Cardiac muscle cell (in vitro differentiated cells and primary cell): ENCODE results near the gene RUNDC1. TPM values are rescaled to one million over a fixed set of nuclear protein-coding genes. Genes with fewer than 3 reads are reported as not detected.
A peak's percentile ranks its signal among the peaks of the same experiment; 100 is the strongest.
"Not testable (repeated sequence)": the region's sequence is repeated elsewhere in the genome, so short reads cannot be mapped to it uniquely, and the experiment has no call there.

Experiments
- DNase-seq, 2 donors: peaks; one replicate each; pipeline versions ENCODE4 v3.0.0 to v3.0.0-alpha.2; 2010 to 2017; ENCODE audit warnings: low read depth in 1 of 2, low spot score in 1 of 2
- H3K27ac ChIP-seq: fragments of 200-600 bp; sonication (generic); 2 replicates; pipeline ENCODE4 v1.5.1; 2016
- H3K27me3 ChIP-seq: fragments of 200-600 bp; sonication (generic); 2 replicates; pipeline ENCODE4 v1.6.0; 2016; ENCODE audit warnings: control low read depth
- H3K36me3 ChIP-seq: fragments of 200-600 bp; sonication (generic); 2 replicates; pipeline ENCODE4 v1.5.1; 2016; ENCODE audit warnings: control low read depth
- H3K4me1 ChIP-seq: fragments of 200-600 bp; sonication (generic); 2 replicates; pipeline ENCODE4 v1.8.1; 2017; ENCODE audit warnings: low read depth, mild to moderate bottlenecking, mixed run types
- H3K4me3 ChIP-seq: fragments of 200-600 bp; sonication (generic); 2 replicates; pipeline ENCODE4 v1.5.1; 2016; ENCODE audit warnings: mild to moderate bottlenecking
- H3K9me3 ChIP-seq: fragments of 200-600 bp; sonication (generic); 2 replicates; pipeline ENCODE4 v1.5.1; 2017; ENCODE audit warnings: low read depth, mild to moderate bottlenecking, control low read depth
- CTCF ChIP-seq: IDR thresholded peaks from 2 replicates; pipeline ENCODE4 v1.5.1; 2012; ENCODE audit warnings: low read depth, mild to moderate bottlenecking, low read length
- polyA plus RNA-seq: library from polyadenylated mRNA; unstranded; fragments of >200 nt; fragmentation: Nextera tagmentation; extraction: Ambion mirVana; gene quantifications from 2 replicates; pipeline ENCODE4 v1.2.1, GENCODE V29; 2016
- total RNA-seq: library from RNA; depleted of rRNA; stranded (reverse); fragments of >200 nt; gene quantifications from 2 replicates; pipeline ENCODE4 v1.2.3, GENCODE V29; 2016

Gene RUNDC1
- total and polyA plus RNA-seq, 2 experiments from 2014 or later: 28.8 to 33.8 TPM

DNA sequence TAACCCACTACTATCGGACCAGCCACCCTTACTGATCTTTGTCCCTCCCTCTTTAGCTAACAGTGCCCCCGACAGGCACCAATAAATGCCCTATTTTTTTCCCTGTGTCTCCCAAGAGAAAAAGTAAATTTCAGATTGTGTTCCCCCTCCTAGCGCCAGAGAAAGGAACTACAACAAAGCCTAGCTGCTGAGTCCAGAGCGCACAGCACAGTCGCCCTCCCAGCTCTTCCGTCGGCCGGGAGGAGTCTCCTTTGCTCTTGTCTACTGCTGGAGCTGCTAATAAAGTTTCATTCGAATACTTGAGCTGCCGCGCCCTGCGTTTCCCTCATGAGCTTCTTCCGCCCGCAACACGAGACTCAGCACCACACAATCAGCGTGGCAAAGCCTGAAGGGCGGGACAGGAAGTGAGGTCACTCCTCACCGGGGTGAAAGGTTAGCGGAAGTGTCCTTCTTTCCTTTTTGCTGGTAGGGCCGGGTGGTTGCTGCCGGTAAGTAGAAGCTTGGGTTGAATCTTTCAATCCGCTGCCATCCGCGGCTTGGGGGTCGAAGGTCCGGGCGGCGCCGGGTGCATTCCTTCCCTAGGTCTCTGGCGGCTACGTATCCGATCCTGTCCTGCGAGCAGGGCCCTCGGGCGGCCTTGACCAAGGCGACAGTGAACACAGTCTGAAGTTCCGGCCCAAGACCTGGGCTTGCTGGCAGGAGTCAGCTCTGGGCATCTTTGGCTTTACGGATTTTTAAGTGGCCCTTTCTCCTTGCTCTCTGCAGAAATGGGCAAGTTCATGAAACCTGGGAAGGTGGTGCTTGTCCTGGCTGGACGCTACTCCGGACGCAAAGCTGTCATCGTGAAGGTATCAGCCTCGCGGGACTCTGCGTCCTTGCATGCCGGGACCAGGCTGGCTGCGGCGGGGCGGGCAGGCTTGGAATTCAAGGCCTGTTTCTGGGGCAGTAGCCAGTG is 17.9 kb downstream of the RUNDC1 start, which contains the start of gene RPL27:
Gene RPL27 (plus strand): TSS at position 436 of the 955 bp plus-strand sequence. CDS start 332 bp downstream, at position 768.
- Histone ChIP-seq H3K9me3 (no peaks in the 10 kb centered on the region), H3K4me3 (peak within 1 kb of the TSS; percentile 86), H3K36me3 (peaks cover 28% of the 10 kb centered on the region), H3K4me1 (peaks cover 14% of the 10 kb centered on the region), H3K27me3 (no peaks in the 10 kb centered on the region), H3K27ac (peak within 1 kb of the TSS; percentile 98)
- TF ChIP-seq CTCF: peak; percentile 88
- peak; percentile 99 to 100 for DNase-seq

GRCh38 chr17:42999003-42999525 is 18.7 kb downstream of the RUNDC1 start:
- Histone ChIP-seq H3K9me3 (no peaks in the 10 kb centered on the region), H3K27me3 (no peaks in the 10 kb centered on the region), H3K4me1 (peaks cover 14% of the 10 kb centered on the region), H3K27ac (peak overlapping the region; percentile 98), H3K4me3 (peak overlapping the region; percentile 86), H3K36me3 (peaks cover 30% of the 10 kb centered on the region)
- no peak for TF ChIP-seq CTCF
- no peak for DNase-seq

- H3K27ac ChIP-seq, DNase-seq, H3K9me3 ChIP-seq, H3K27me3 ChIP-seq, H3K4me3 ChIP-seq: not testable (repeated sequence)
- H3K36me3 ChIP-seq: peaks cover 30% of the 10 kb centered on the region
- H3K4me1 ChIP-seq: peaks cover 14% of the 10 kb centered on the region
Measured at GRCh38 chr17:43000894-43001293, 20.5 kb downstream of the RUNDC1 start.

- Histone ChIP-seq H3K4me1 (peaks cover 8% of the 10 kb centered on the region), H3K36me3 (peaks cover 30% of the 10 kb centered on the region), H3K27ac (peak overlapping the region; percentile 64), H3K9me3 (no peaks in the 10 kb centered on the region), H3K27me3 (no peaks in the 10 kb centered on the region), H3K4me3 (no peak overlapping the region)
- peak in 1 of 2 donors; percentile 52 for DNase-seq
- TF ChIP-seq CTCF: no peak
Measured at GRCh38 chr17:43003542-43004172, 23.3 kb downstream of the RUNDC1 start.

DNA sequence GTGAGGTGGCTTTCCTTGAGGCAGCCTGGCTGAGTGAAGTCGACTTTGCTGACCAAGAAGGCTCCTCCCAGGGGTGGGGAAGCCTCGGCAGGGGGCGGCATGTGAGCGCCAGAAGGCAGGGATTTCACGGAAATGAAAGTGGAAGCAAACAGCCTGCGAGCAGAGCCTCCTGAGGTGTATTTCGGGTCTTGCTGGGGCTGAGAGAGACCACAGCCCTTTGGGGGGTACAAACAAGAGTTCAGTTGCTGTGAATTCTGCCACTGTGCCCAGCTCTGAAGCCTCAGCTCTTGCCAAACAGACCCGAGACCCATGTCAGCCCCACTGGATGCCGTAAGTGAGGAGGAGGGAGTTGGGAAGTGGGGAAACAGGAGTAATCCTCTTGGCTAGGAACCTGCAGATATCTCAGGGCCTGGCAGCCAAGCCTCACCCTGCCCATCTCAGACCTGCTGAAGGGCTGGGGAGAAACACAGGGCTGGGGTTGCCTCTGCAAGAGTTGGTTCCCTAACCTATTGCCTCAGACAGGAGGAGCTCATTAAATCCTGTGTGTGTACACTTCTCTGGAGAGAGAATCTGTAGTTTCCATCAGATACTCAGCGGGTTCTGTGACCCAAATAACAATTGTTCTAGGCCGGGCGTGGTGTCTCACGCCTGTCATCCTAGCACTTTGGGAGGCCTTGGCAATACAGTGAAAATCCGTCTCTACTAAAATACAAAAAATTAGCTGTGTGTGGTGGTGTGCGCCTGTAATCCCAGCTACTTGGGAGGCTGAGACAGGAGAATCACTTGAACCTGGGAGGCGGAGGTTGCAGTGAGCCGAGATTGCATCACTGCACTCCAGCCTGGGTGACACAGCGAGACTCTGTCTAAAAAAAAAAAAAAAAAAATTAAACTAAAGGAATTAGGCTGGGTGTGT is 26.5 kb downstream of the RUNDC1 start, which contains the start of gene IFI35:
Gene IFI35 (plus strand): TSS at position 146 of the 913 bp plus-strand sequence. CDS start 164 bp downstream, at position 310.
- Histone ChIP-seq H3K9me3 (no peaks in the 10 kb centered on the region), H3K4me3 (peak within 1 kb of the TSS; percentile 21), H3K27me3 (no peaks in the 10 kb centered on the region), H3K27ac (peak within 1 kb of the TSS; percentile 74), H3K36me3 (peaks cover 12% of the 10 kb centered on the region), H3K4me1 (peaks cover 4% of the 10 kb centered on the region)
- DNase-seq: peak; percentile 72 to 90
- peak; percentile 38 for TF ChIP-seq CTCF
